ENCODE results near the gene DUSP5. TPM values are rescaled to one million over a fixed set of nuclear protein-coding genes. Genes with fewer than 3 reads are reported as not detected.

DUSP5 gene
- polyA plus RNA-seq, 3 donors: 2.0 to 65.3 (median 3.9) TPM

GRCh38 chr10:110498087-110498981, 627 bp downstream of the DUSP5 start:
- Histone ChIP-seq H3K9me3 (replicated peaks in 1 of 2; ENCODE audit: control insufficient read depth in 1 of 2, insufficient read depth in 1 of 2, low read length in 2 of 2) (no peaks in the 10 kb centered on the region), H3K79me2 (ENCODE audit: insufficient read depth, low read length) (no peaks in the 10 kb centered on the region), H3K36me3 (replicated peaks in 1 of 2; ENCODE audit: control insufficient read depth in 1 of 2, insufficient read depth in 2 of 2, low read length in 2 of 2) (no peaks in the 10 kb centered on the region), H3K4me1 (ENCODE audit: control insufficient read depth in 1 of 2, insufficient read depth in 2 of 2, low read length in 2 of 2) (peaks cover 57 to 69% of the 10 kb centered on the region in 2 donors), H3K27ac (ENCODE audit: low read depth in 1 of 2, low read length in 2 of 2) (no peak overlapping the region), H3K4me2 (replicated peaks; ENCODE audit: extremely low read depth, low read length, poor library complexity, severe bottlenecking) (peak overlapping the region; percentile 76), H3K4me3 (replicated peaks in 1 of 3; ENCODE audit: low read depth in 2 of 3, low read length in 3 of 3) (peak overlapping the region; percentile 52 to 83 (median 74)), H3K27me3 (ENCODE audit: control insufficient read depth in 2 of 2, insufficient read depth in 2 of 2, low read length in 2 of 2) (peaks cover 17 to 41% of the 10 kb centered on the region in 2 donors), H2AFZ (ENCODE audit: insufficient read depth, low read depth, low read length, poor library complexity, severe bottlenecking) (no peak overlapping the region), H3K9ac (ENCODE audit: insufficient read depth, low read length, poor library complexity, severe bottlenecking) (peak overlapping the region; percentile 68), H4K20me1 (ENCODE audit: insufficient read depth, low read length) (peaks cover 39% of the 10 kb centered on the region)
- intact Hi-C loops (cut with micrococcal nuclease): loop anchor here (5.0 kb wide), 4 partner anchors 49 to 191 kb away; no protein-coding TSS in a partner anchor
- WGBS (ENCODE audit: insufficient coverage): 3% methylated on average over 100 of the region's 107 CpGs
- Mint-ChIP-seq H3K27me3 (ENCODE audit: low read depth in 3 of 3) (peaks cover 43 to 59% (median 54%) of the 10 kb centered on the region in 3 donors), H3K36me3 (peaks cover 7 to 30% of the 10 kb centered on the region in 2 donors), H3K9me3 (peaks cover 0 to 10% (median 7%) of the 10 kb centered on the region in 7 donors), H3K4me1 (peaks cover 64% of the 10 kb centered on the region), H3K4me3 (peak overlapping the region; percentile 96 to 98), H3K27ac (peak overlapping the region in 4 of 7 donors; percentile 41 to 73 (median 66))
- DNase-seq: peak; percentile 33 to 62 (median 47)
- TF ChIP-seq, protein P1, sequence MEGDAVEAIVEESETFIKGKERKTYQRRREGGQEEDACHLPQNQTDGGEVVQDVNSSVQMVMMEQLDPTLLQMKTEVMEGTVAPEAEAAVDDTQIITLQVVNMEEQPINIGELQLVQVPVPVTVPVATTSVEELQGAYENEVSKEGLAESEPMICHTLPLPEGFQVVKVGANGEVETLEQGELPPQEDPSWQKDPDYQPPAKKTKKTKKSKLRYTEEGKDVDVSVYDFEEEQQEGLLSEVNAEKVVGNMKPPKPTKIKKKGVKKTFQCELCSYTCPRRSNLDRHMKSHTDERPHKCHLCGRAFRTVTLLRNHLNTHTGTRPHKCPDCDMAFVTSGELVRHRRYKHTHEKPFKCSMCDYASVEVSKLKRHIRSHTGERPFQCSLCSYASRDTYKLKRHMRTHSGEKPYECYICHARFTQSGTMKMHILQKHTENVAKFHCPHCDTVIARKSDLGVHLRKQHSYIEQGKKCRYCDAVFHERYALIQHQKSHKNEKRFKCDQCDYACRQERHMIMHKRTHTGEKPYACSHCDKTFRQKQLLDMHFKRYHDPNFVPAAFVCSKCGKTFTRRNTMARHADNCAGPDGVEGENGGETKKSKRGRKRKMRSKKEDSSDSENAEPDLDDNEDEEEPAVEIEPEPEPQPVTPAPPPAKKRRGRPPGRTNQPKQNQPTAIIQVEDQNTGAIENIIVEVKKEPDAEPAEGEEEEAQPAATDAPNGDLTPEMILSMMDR (IDR thresholded peaks at IDR 0.05): no peak

GRCh38 chr10:110498982-110499795, 1.5 kb downstream of the DUSP5 start:
- peak in 1 of 3 donors; percentile 24 for DNase-seq
- Mint-ChIP-seq H3K27me3 (ENCODE audit: low read depth in 3 of 3) (peaks cover 39 to 55% (median 52%) of the 10 kb centered on the region in 3 donors), H3K4me1 (peaks cover 72% of the 10 kb centered on the region), H3K27ac (peak overlapping the region in 6 of 7 donors; percentile 1 to 73 (median 54)), H3K4me3 (peak overlapping the region; percentile 96 to 98), H3K9me3 (peaks cover 0 to 10% (median 7%) of the 10 kb centered on the region in 7 donors), H3K36me3 (peaks cover 7 to 33% of the 10 kb centered on the region in 2 donors)
- Histone ChIP-seq H3K9ac (ENCODE audit: insufficient read depth, low read length, poor library complexity, severe bottlenecking) (no peak overlapping the region), H2AFZ (ENCODE audit: insufficient read depth, low read depth, low read length, poor library complexity, severe bottlenecking) (no peak overlapping the region), H3K79me2 (ENCODE audit: insufficient read depth, low read length) (no peaks in the 10 kb centered on the region), H3K4me1 (ENCODE audit: control insufficient read depth in 1 of 2, insufficient read depth in 2 of 2, low read length in 2 of 2) (peaks cover 63 to 77% of the 10 kb centered on the region in 2 donors), H3K9me3 (replicated peaks in 1 of 2; ENCODE audit: control insufficient read depth in 1 of 2, insufficient read depth in 1 of 2, low read length in 2 of 2) (no peaks in the 10 kb centered on the region), H3K36me3 (replicated peaks in 1 of 2; ENCODE audit: control insufficient read depth in 1 of 2, insufficient read depth in 2 of 2, low read length in 2 of 2) (no peaks in the 10 kb centered on the region), H4K20me1 (ENCODE audit: insufficient read depth, low read length) (peaks cover 39% of the 10 kb centered on the region), H3K4me3 (replicated peaks in 1 of 3; ENCODE audit: low read depth in 2 of 3, low read length in 3 of 3) (peak overlapping the region; percentile 52 to 83 (median 74)), H3K27ac (ENCODE audit: low read depth in 1 of 2, low read length in 2 of 2) (no peak overlapping the region), H3K27me3 (ENCODE audit: control insufficient read depth in 2 of 2, insufficient read depth in 2 of 2, low read length in 2 of 2) (peaks cover 17 to 41% of the 10 kb centered on the region in 2 donors), H3K4me2 (replicated peaks; ENCODE audit: extremely low read depth, low read length, poor library complexity, severe bottlenecking) (peak overlapping the region; percentile 76)
- intact Hi-C loops (cut with micrococcal nuclease): loop anchor here (5.0 kb wide), 4 partner anchors 48 to 192 kb away; no protein-coding TSS in a partner anchor
- TF ChIP-seq, protein P1 (IDR thresholded peaks at IDR 0.05): no peak
- 81% methylated on average over 15 of the region's 21 CpGs for WGBS (ENCODE audit: insufficient coverage)
